DND-41 (cell line): ENCODE results near the gene WFS1.

ENCODE experiments used
- ATAC-seq: fragments of 200-7000 bp; cut with Tn5 transposase; 3 replicates; pipeline ENCODE4 v1.9.1; 2021; ENCODE audit warnings: low read depth; ENCODE audit not compliant: insufficient read depth
- DNase-seq: peaks from one replicate; pipeline ENCODE4 v3.0.0-alpha.2; 2020
- H2AFZ ChIP-seq: 2 replicates; pipeline ENCODE4 v1.6.0; 2012; ENCODE audit warnings: low read depth, low read length
- H3K27ac ChIP-seq: 2 replicates; pipeline ENCODE4 v1.5.1; 2012; ENCODE audit warnings: low read length, inconsistent platforms
- H3K27me3 ChIP-seq: fragments of 200-600 bp; sonication (generic); 2 replicates; pipeline ENCODE4 v1.6.0; 2012; ENCODE audit warnings: low read length, mild to moderate bottlenecking, inconsistent platforms; ENCODE audit not compliant: insufficient read depth, poor library complexity
- H3K36me3 ChIP-seq: 2 replicates; pipeline ENCODE4 v1.5.1; 2012; ENCODE audit warnings: low read length, inconsistent platforms; ENCODE audit not compliant: insufficient read depth
- H3K4me1 ChIP-seq: 2 replicates; pipeline ENCODE4 v1.5.1; 2012; ENCODE audit warnings: mild to moderate bottlenecking, low read length; ENCODE audit not compliant: insufficient read depth
- H3K4me2 ChIP-seq: 2 replicates; pipeline ENCODE4 v1.6.0; 2012; ENCODE audit warnings: mild to moderate bottlenecking, moderate library complexity, low read length, inconsistent platforms; ENCODE audit not compliant: insufficient read depth
- H3K4me3 ChIP-seq, 2 experiments: fragments of 200-600 bp in 1 of 2; shearing (Covaris generic) in 1 of 2; 2 replicates each; pipeline ENCODE4 v1.5.1; 2012 to 2016; ENCODE audit warnings: inconsistent platforms in 2 of 2, low read length in 2 of 2, mild to moderate bottlenecking in 2 of 2, low read depth in 1 of 2, moderate library complexity in 1 of 2
- H3K79me2 ChIP-seq: 2 replicates; pipeline ENCODE4 v1.6.0; 2012; ENCODE audit warnings: low read length, inconsistent platforms; ENCODE audit not compliant: insufficient read depth
- H3K9ac ChIP-seq: 2 replicates; pipeline ENCODE4 v1.6.0; 2012; ENCODE audit warnings: low read depth, mild to moderate bottlenecking, inconsistent platforms, low read length, moderate library complexity
- H3K9me3 ChIP-seq: 2 replicates; pipeline ENCODE4 v1.5.1; 2012; ENCODE audit warnings: low read length, moderate library complexity, mild to moderate bottlenecking, inconsistent platforms; ENCODE audit not compliant: insufficient read depth, severe bottlenecking
- H4K20me1 ChIP-seq: 2 replicates; pipeline ENCODE4 v1.6.0; 2012; ENCODE audit warnings: low read length; ENCODE audit not compliant: insufficient read depth
- EZH2 ChIP-seq: IDR thresholded peaks from 3 replicates; pipeline ENCODE4 v1.6.1; 2012; ENCODE audit warnings: borderline replicate concordance, low read depth, mild to moderate bottlenecking, moderate library complexity, low read length, inconsistent platforms; ENCODE audit not compliant: severe bottlenecking
- TF ChIP-seq, protein P1 (sequence below): IDR thresholded peaks from 2 replicates; pipeline ENCODE4 v1.5.1; 2012; ENCODE audit warnings: borderline replicate concordance, low read length, moderate library complexity, mild to moderate bottlenecking; ENCODE audit not compliant: poor library complexity, severe bottlenecking; ENCODE audit errors: extremely low read depth

WFS1 gene

DNA sequence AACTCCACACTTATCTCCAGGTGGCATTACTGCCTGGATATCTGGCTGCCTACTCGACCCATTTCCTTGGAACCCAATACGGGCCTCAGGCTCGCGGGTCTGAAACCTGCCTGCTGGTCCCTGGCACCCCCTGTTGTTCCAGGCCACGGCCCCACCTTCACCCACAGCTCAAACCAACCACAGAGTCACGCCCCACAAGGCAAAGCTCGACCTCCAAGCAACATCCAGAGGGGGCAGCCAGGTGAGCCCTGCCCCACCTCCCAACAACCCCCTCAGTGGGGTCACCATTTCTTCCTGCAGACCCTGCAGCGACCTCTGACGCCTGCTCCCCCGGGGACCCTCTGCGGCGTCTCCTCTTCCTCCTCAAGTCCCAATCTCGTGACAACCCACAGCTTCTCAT is 76.2 kb downstream of the WFS1 start:
- Histone ChIP-seq H3K4me2 (no peak overlapping the region), H3K4me3 (no peak overlapping the region), H3K36me3 (no peaks in the 10 kb centered on the region), H2AFZ (no peak overlapping the region), H3K9ac (no peak overlapping the region), H3K79me2 (no peaks in the 10 kb centered on the region), H3K27me3 (peaks cover 7% of the 10 kb centered on the region), H4K20me1 (no peaks in the 10 kb centered on the region; the same call in 1 of the 2 replicates), H3K27ac (no peak overlapping the region), H3K9me3 (no peaks in the 10 kb centered on the region), H3K4me1 (no peaks in the 10 kb centered on the region)
- TF ChIP-seq EZH2 = no peak
- TF ChIP-seq, protein P1, sequence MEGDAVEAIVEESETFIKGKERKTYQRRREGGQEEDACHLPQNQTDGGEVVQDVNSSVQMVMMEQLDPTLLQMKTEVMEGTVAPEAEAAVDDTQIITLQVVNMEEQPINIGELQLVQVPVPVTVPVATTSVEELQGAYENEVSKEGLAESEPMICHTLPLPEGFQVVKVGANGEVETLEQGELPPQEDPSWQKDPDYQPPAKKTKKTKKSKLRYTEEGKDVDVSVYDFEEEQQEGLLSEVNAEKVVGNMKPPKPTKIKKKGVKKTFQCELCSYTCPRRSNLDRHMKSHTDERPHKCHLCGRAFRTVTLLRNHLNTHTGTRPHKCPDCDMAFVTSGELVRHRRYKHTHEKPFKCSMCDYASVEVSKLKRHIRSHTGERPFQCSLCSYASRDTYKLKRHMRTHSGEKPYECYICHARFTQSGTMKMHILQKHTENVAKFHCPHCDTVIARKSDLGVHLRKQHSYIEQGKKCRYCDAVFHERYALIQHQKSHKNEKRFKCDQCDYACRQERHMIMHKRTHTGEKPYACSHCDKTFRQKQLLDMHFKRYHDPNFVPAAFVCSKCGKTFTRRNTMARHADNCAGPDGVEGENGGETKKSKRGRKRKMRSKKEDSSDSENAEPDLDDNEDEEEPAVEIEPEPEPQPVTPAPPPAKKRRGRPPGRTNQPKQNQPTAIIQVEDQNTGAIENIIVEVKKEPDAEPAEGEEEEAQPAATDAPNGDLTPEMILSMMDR = no peak
- no peak for DNase-seq
- no peak for ATAC-seq

DNA sequence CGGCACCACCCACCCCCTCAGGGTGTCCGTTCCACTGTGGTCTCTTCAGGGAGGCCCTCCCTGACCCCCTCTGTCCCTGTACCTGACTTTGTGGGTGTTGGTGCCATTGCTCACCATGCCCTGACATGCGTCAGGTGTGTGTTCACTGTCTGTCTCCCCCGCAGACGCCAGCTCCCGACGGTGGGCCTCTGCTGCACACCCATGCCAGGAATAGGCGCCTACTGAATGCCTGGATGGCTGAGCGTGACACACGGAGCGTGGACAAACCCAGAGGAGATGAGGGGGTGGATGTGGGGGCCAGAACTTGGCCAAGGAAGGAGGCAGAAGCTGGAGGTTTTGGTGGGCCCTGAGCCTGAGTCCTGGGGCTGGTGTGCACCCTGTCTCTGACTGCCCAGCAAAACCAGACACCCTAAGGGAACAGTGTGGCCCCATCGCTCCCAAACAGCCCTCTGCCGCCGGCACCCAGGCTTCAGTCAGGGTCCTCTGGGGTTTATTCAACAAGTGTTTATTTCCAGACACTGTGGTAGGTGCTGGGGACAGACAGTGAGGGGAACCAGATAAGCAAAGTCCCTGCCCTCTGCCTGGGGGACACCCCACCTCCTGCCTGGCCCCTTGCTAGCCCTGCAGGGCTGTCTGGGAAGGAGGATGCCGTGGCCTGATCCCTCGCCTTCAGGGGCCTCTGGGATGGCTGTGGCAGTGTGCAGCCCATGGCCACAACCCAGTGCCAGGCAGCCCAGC is 76.9 kb downstream of the WFS1 start:
- H3K9me3 ChIP-seq = no peaks in the 10 kb centered on the region
- H3K4me3 ChIP-seq = no peak overlapping the region
- H3K4me1 ChIP-seq = no peaks in the 10 kb centered on the region
- no peak overlapping the region for H3K9ac ChIP-seq
- peaks cover 7% of the 10 kb centered on the region for H3K27me3 ChIP-seq
- H3K79me2 ChIP-seq = no peaks in the 10 kb centered on the region
- no peak overlapping the region for H3K4me2 ChIP-seq
- H3K27ac ChIP-seq = no peak overlapping the region
- H4K20me1 ChIP-seq = no peaks in the 10 kb centered on the region; the same call in 1 of the 2 replicates
- TF ChIP-seq EZH2 = no peak
- TF ChIP-seq, protein P1 = no peak
- no peaks in the 10 kb centered on the region for H3K36me3 ChIP-seq
- no peak overlapping the region for H2AFZ ChIP-seq
- DNase-seq = no peak
- ATAC-seq = no peak

DNA sequence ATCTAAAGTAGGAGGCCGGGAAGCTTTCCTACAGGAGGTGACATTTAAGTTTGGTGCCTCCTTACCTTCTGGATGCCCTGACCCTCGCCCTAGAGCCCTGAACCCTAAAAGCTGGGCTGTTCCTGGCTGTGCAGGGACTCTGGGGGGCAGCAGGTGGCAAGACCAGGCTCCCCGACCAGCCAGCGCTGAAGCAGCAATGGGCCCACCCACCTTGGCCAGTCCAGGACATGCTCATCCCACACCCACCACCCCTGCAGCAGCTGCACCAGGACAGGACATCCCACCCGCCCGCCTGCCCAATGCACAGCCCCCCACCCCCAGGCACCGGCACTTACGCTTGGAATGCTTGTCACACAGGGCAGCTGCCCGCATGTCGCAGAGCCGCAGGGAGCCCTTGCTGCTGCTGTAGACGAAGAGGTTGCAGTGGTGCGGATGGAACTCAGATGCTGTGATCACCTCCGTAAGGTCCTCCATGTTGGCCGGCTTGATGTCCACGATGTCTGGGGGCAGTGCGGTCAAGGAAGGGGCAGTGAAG is 77.9 kb downstream of the WFS1 start:
- H3K27ac ChIP-seq = no peak overlapping the region
- no peaks in the 10 kb centered on the region for H4K20me1 ChIP-seq
- no peak for ATAC-seq
- H3K4me2 ChIP-seq = no peak overlapping the region
- H3K4me1 ChIP-seq = no peaks in the 10 kb centered on the region
- H2AFZ ChIP-seq = no peak overlapping the region
- H3K79me2 ChIP-seq = no peaks in the 10 kb centered on the region
- no peak overlapping the region for H3K4me3 ChIP-seq
- no peaks in the 10 kb centered on the region for H3K36me3 ChIP-seq
- H3K9ac ChIP-seq = no peak overlapping the region
- DNase-seq = no peak
- H3K9me3 ChIP-seq = no peaks in the 10 kb centered on the region
- peaks cover 7% of the 10 kb centered on the region for H3K27me3 ChIP-seq
- no peak for TF ChIP-seq EZH2
- TF ChIP-seq, protein P1 = no peak
